Activated naive CD4-positive, alpha-beta T cell treated with anti-CD3 and anti-CD28 coated beads, Interleukin-2, amount 50 U/mL, for 24 hours (primary cell): Measurements from ENCODE around the gene EIF2S2.

Source experiments
- H3K27ac Mint-ChIP-seq: one replicate; pipeline ENCODE4 v1.8.0; 2021; ENCODE audit warnings: mild to moderate bottlenecking, mixed read lengths
- H3K27me3 Mint-ChIP-seq: one replicate; pipeline ENCODE4 v1.8.0; 2021; ENCODE audit warnings: mixed read lengths
- H3K36me3 Mint-ChIP-seq: one replicate; pipeline ENCODE4 v1.8.0; 2021; ENCODE audit warnings: mixed read lengths
- H3K4me1 Mint-ChIP-seq: one replicate; pipeline ENCODE4 v1.8.0; 2021; ENCODE audit warnings: mixed read lengths
- H3K4me3 Mint-ChIP-seq: one replicate; pipeline ENCODE4 v1.8.0; 2021; ENCODE audit warnings: mild to moderate bottlenecking, mixed read lengths
- H3K9me3 Mint-ChIP-seq: one replicate; pipeline ENCODE4 v1.8.0; 2021; ENCODE audit warnings: mixed read lengths

EIF2S2 gene

DNA sequence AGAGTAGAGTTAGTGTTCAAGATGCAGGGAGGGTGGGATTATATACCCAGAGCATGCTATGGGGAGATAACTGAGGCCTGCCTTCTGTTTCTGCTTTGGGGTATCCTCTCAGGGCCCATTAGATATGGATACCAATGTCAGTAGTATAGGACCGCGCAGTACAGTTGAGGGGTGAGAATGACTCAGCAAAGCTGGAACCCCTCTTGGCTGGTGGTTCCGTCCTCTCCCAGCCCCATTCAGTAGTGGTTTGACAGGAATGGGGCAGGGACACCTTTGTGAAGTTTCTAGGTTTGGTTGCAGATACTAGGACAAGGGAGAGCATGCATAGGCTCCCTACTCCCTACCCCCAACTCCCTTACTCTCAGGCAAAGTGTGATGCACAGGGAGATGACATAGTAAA, 47.8 kb downstream of the EIF2S2 start:
- Mint-ChIP-seq H3K4me3 (no peak overlapping the region), H3K4me1 (peaks cover 76% of the 10 kb centered on the region), H3K9me3 (no peaks in the 10 kb centered on the region)

DNA sequence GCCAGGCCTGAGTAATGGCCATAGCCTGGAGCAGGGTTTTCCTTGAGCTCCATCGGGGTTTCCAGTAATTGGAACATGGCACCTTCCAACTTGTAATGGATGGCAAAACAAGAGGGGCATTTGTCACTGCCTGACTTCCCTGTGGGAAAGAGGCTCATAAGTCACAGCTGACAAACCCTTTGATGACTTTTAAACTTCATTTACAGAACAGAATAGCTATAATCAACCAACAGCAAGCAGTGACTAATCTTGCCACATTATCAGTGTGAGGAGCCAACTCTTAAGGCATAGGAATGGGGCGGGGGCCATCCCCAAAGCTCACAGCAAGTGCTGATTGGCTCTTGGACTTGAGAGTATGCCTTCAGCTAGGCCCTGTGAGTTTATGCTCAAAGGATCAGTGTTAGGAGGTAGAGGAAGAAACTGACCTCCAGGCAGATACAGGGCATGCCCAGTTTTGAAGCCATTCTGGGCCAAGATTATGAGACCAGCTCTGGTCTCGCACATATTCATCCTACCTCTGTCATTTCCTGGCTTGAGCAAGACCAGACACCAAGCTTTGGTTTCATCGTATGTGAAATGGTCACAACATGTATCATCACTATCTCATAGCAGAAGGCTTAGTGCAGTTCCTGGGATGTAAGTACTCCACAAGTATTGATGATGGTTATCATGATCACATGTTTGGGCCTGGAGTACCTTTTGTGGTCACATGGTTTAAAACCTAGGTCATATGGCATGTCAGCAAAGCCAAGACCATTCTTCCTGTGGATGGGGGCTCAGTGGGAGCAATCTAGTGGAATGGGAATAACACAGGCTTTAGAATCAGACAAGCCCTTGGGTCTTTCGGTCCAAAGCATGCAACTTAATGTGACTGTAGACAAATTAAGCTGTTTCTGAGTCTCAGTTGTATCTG, 49.2 kb downstream of the EIF2S2 start:
- Mint-ChIP-seq H3K9me3 (no peaks in the 10 kb centered on the region), H3K27me3 (no peaks in the 10 kb centered on the region), H3K4me1 (peaks cover 76% of the 10 kb centered on the region), H3K27ac (peak overlapping the region; percentile 20), H3K36me3 (no peaks in the 10 kb centered on the region), H3K4me3 (no peak overlapping the region)

More for the DNA sequence above, 47.8 kb downstream of the EIF2S2 start:
- H3K27me3 Mint-ChIP-seq = no peaks in the 10 kb centered on the region
- peak overlapping the region; percentile 76 for H3K27ac Mint-ChIP-seq
- H3K36me3 Mint-ChIP-seq = no peaks in the 10 kb centered on the region

DNA sequence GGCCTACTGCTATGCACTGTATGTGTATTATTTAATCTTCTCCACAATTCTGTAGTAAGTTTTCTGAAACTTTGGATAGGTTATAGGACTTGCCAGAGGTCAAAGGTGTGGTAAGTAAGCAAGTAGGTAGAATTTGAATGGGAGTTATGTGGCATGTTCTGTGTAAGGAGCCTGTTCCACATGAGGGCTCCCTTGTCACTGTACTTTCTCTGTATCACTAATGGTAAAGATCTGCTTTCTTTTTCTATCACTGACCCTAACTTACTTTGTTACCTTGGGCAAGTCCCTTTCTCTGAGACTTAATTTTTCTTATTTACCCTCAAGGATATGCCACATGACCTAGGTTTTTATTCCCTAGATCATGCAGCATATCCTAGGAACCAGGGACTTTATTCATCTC, 50.3 kb downstream of the EIF2S2 start:
- H3K36me3 Mint-ChIP-seq = no peaks in the 10 kb centered on the region
- peak overlapping the region; percentile 36 for H3K27ac Mint-ChIP-seq
- H3K4me3 Mint-ChIP-seq = no peak overlapping the region
- peaks cover 81% of the 10 kb centered on the region for H3K4me1 Mint-ChIP-seq
- H3K9me3 Mint-ChIP-seq = no peaks in the 10 kb centered on the region
- no peaks in the 10 kb centered on the region for H3K27me3 Mint-ChIP-seq

DNA sequence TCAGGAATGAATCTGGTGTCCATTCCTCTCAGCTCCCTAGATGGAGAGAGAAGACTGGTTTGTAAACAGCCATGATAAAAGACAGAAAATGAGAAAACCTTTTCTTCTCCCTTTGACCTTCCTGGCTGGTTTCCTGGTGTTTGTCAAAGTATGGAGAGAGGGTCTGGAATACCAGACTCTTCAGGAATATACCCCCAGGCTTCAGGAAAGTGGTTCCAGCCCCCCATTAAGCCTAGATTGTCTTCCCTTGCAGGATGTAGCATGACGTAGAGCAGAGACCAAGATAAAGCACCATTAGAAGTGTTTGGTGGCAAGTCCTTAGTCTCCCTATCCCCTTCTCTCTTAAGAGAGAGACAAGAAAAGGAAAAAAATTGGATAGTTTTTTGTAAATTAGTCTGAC, 51.1 kb downstream of the EIF2S2 start:
- H3K9me3 Mint-ChIP-seq = no peaks in the 10 kb centered on the region
- H3K27ac Mint-ChIP-seq = peak overlapping the region; percentile 33
- peaks cover 89% of the 10 kb centered on the region for H3K4me1 Mint-ChIP-seq
- no peaks in the 10 kb centered on the region for H3K27me3 Mint-ChIP-seq
- H3K36me3 Mint-ChIP-seq = peaks cover 2% of the 10 kb centered on the region
- no peak overlapping the region for H3K4me3 Mint-ChIP-seq

DNA sequence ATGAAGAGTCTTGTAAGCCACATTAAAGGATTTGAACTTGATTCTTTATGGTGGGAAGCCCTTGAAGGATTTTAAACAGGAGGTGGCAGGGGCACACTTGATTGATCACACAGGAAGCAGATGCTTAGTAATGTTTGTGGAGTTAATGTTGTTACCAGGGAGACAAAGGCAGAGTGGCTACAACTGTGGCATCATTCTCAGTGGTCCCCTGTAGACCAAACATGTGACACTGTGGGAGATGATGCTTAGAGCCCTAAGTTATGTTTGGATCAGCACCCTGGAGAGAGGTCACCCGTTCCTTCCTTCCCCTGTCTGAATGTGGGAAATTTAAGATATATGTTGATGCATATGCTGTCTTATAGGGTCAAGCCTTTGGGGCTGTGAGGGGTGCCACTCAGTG, 53.2 kb downstream of the EIF2S2 start:
- H3K27ac Mint-ChIP-seq = peak overlapping the region; percentile 4
- peaks cover 91% of the 10 kb centered on the region for H3K4me1 Mint-ChIP-seq
- H3K27me3 Mint-ChIP-seq = no peaks in the 10 kb centered on the region
- no peaks in the 10 kb centered on the region for H3K9me3 Mint-ChIP-seq
- no peak overlapping the region for H3K4me3 Mint-ChIP-seq
- H3K36me3 Mint-ChIP-seq = peaks cover 2% of the 10 kb centered on the region

DNA sequence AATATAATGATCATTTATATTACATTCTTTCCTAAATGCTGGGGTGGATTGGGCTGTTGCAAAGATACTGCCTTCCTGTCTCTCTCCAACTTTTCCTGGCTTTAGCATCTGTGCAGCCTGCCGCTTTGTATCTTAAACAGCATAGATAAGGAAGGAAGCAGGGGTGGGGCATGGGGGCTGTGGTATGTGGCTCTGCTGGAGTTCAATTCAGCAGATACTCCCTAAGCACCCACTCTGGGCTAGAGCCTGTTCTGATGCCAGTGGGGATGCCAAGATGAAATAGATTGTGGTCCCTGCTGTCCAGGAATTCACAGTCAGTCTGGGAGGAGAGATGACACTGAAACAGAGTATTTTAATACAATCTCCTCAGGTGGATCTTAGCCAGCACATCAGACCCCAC, 56.8 kb downstream of the EIF2S2 start:
- H3K4me3 Mint-ChIP-seq = no peak overlapping the region
- no peak overlapping the region for H3K27ac Mint-ChIP-seq
- H3K27me3 Mint-ChIP-seq = no peaks in the 10 kb centered on the region
- no peaks in the 10 kb centered on the region for H3K9me3 Mint-ChIP-seq
- peaks cover 2% of the 10 kb centered on the region for H3K36me3 Mint-ChIP-seq
- peaks cover 95% of the 10 kb centered on the region for H3K4me1 Mint-ChIP-seq

DNA sequence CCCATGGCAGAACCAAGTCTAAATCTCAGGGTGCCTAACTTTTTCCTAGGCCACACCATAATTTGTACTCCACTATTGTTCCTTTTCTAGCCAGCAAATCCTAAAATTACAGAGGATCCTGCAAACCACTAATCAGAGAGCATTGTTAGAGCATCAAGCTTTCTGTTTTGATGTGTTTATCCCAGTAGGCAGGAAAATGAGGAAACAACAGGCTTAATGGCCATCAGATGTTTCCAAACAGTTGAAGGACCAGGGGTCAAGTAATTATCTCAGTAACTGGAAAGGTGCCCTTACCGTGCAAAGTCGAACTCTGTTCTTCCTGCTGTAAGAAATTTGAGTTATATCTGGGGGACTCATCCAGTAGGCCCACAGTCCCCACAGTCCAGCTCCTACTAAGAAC, 59.6 kb downstream of the EIF2S2 start:
- Mint-ChIP-seq H3K36me3 (peaks cover 3% of the 10 kb centered on the region), H3K4me3 (no peak overlapping the region), H3K27ac (peak overlapping the region; percentile 48), H3K9me3 (no peaks in the 10 kb centered on the region), H3K27me3 (no peaks in the 10 kb centered on the region), H3K4me1 (peaks cover 96% of the 10 kb centered on the region)

DNA sequence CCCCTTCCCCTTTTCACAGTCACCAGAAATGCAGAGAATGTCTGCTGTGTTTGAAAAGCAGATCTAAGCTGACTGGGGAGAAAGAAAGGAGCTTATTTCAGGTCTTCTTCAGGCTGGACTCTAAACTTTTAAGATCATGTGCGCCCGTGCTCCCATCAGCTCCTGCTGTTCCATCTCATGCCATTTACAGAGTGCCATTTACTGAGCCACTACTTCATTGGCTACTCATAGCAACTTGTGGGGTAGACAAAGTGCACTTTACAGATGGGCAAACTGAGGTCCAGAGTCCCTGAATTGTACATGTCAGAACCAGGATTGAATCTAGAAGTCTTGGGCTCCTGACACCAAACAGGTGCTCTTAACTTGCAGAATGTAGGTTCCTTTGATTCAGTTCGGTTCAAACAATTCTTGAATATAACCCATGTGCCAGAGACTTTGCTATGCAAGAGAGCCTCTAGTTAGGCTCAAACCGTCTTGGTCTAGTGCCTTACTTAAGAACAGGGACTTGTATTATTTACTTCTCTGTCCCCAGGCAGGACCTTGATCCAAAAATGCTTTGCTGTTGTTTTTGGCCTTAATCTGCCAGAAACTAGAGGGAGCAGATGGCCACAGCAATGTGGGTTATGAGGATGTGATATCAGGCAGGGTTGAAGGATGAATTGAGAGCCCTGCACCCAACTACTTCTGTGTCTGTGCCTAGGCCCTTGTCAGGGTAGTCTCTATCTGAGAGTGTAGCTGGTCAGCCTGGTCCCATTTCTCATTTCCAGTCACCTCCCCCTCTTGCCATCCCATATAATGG, 61.9 kb downstream of the EIF2S2 start:
- Mint-ChIP-seq H3K36me3 (peaks cover 1% of the 10 kb centered on the region), H3K4me3 (no peak overlapping the region), H3K27ac (peak overlapping the region; percentile 56), H3K27me3 (no peaks in the 10 kb centered on the region), H3K9me3 (no peaks in the 10 kb centered on the region), H3K4me1 (peaks cover 98% of the 10 kb centered on the region)

DNA sequence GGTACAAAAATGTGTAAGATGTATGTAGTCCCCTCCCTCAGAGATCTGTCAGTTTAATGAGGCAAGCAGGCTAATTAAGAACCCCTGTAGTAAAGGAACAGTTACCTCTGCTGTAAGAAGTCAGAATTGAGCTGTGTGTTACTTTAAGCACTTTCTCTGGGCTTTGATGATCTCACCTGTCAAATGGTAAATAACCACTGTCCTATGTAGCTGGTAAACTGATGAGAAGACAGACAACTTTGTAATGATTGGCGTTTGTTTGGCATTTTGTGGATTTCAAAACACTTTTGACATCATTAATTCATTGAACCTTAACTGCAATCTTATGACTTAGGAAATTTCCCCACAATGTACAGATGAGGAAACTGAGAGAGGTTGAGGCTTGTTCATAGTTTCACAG, 62.7 kb downstream of the EIF2S2 start:
- no peaks in the 10 kb centered on the region for H3K9me3 Mint-ChIP-seq
- peaks cover 94% of the 10 kb centered on the region for H3K4me1 Mint-ChIP-seq
- peaks cover 1% of the 10 kb centered on the region for H3K36me3 Mint-ChIP-seq
- peak overlapping the region; percentile 48 for H3K27ac Mint-ChIP-seq
- H3K4me3 Mint-ChIP-seq = no peak overlapping the region
- H3K27me3 Mint-ChIP-seq = no peaks in the 10 kb centered on the region

DNA sequence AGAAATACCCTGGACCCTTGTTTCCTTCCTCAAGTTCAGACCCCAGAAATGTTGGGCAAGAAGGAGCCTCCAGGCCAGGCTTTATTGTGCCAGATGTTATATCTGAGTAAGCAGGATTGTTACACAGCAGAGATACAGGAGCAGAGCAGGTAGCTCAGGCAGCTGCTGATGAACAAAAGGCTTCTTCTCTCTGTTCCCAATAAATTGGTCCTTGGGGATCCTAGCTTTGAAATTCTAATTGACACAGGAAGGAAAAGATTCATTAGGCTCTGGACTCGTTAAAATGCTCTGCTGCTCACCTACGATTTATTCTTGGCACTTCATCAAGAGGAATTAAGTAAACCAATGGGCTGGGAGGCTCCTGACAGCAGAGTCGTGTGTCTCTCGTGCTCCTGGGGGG, 64.1 kb downstream of the EIF2S2 start:
- H3K9me3 Mint-ChIP-seq = no peaks in the 10 kb centered on the region
- peaks cover 91% of the 10 kb centered on the region for H3K4me1 Mint-ChIP-seq
- no peak overlapping the region for H3K27ac Mint-ChIP-seq
- peaks cover 1% of the 10 kb centered on the region for H3K36me3 Mint-ChIP-seq
- H3K27me3 Mint-ChIP-seq = no peaks in the 10 kb centered on the region
- H3K4me3 Mint-ChIP-seq = no peak overlapping the region

DNA sequence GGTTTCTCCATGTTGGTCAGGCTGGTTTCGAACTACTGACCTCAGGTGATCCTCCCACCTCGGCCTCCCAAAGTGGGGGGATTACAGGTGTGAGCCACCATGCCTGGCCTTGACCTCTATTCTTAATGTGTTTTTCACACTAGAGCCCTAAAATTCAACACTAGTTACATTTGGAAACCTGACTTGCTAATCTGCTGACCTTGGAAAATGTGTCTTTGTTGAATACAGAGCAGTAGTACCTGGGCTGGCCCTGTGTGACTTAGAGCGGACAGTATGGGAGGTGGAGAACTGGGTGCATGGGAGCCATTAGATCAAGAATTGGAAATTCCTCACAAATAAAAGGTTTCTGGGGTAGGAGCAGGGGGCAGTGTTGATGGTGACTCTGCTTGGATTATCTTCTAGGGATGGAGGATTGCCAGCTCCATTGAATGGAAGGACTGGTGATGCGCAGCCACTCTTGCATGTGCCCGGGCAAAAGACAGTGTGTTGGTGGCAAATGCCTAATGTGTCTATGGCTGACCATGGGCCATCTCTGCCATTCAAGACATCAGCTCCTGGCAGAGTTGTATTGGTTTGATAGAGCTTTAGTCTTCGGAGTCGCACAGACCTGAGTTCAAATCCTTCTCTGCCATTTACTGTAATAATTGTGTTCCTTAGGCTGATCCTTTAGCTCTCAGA, 64.9 kb downstream of the EIF2S2 start:
- Mint-ChIP-seq H3K36me3 (peaks cover 1% of the 10 kb centered on the region), H3K9me3 (no peaks in the 10 kb centered on the region), H3K4me3 (no peak overlapping the region), H3K27ac (no peak overlapping the region), H3K27me3 (no peaks in the 10 kb centered on the region), H3K4me1 (peaks cover 91% of the 10 kb centered on the region)

DNA sequence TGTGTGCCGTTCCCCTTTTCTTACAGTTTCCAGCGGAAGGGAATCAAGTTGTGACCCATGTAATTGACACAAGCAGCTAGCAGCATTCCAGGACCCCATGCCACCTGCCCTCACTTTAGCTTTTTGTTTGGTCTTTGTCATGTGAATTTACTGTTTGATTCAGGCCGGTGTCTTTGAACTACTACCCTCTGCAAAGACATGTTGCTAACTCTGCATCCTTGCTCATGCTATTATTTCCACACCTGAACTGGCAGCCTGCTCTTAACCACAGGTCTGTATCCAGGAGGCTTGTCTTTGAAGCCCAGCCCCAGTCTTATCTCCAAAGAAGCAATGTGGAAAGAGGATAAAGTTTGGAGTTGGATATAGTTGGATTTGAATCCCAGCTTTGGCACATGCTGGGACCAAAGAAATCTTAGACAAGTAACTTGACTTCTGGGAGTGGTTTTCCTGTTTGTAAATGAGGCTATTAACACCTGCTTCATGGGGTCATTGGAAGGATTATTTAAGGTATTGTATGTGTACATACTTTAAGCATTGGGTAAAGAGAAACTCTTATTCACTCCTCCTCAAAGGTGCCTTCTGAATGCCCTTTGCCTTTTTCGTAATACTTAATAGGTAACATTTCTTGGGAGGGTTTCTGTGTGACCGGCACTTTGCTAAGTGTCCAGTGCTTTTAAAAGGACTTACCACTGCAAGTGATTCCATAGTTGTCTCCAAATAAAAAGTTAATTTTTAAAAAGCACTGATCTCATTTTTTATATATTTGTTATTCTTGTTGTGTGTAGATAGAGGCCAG, 65.9 kb downstream of the EIF2S2 start:
- Mint-ChIP-seq H3K27me3 (no peaks in the 10 kb centered on the region), H3K36me3 (peaks cover 1% of the 10 kb centered on the region), H3K4me3 (no peak overlapping the region), H3K27ac (no peak overlapping the region), H3K9me3 (no peaks in the 10 kb centered on the region), H3K4me1 (peaks cover 91% of the 10 kb centered on the region)

DNA sequence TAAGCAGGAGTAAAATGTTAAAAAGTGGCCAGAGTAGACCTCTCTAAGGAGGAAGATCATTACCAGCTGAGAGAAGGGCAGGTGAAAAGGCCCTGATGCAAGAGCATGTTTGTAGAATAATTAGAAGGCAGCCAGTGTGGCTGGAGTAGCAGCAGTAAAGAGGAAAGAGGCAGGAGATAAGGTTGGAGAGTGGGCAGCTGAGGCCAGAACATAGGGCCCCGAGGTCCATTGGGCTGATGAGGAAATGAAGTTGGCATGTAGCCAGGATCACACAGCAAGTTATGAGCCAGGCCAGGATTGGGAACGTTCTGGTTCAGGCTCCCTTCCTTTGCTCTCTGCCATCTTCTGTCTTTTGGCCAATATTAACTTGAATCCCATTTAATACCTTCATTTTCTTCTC, 66.7 kb downstream of the EIF2S2 start:
- Mint-ChIP-seq H3K27me3 (no peaks in the 10 kb centered on the region), H3K9me3 (no peaks in the 10 kb centered on the region), H3K4me3 (no peak overlapping the region), H3K4me1 (peaks cover 91% of the 10 kb centered on the region), H3K27ac (peak overlapping the region; percentile 36), H3K36me3 (peaks cover 1% of the 10 kb centered on the region)

DNA sequence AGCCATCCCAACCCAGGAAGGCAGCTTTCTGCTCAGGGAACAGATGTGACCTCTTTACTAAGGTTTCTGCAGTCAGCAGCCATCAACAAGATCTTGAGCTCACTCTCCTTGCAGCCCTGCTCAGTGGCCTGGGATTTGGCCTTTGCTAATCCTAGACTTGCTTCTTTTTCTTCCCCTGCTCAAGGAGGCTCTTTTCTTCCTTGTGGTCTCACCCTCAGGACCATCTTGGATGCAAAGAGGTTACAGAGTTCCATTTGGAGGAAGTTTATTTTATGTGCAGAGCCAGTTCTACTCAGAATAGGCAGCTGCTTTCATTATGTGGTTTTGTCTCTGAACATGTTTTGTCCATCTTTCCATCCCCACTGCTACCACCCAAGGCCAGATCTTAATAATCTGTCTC, 69.0 kb downstream of the EIF2S2 start:
- Mint-ChIP-seq H3K4me3 (no peak overlapping the region), H3K36me3 (no peaks in the 10 kb centered on the region), H3K4me1 (peaks cover 92% of the 10 kb centered on the region), H3K9me3 (no peaks in the 10 kb centered on the region), H3K27ac (peak overlapping the region; percentile 87), H3K27me3 (no peaks in the 10 kb centered on the region)

DNA sequence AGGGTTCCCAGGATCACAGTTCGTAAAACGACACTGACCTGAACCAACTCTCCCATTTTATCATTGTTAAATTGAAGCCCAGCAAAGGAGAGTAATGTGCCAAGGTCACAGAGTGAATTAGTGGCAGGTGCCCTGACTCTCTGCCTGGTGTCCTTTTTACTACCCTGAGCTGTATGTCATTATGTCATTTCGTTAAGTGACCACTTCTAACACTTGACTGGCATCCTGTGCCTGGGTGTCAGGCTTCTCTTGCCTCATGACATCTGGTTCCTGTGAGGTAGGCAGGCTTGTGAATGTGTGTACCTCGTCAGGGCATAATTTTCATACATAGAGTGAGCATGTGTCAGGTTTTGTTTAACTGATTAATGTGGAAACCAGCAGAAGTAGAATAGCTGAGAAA, 69.8 kb downstream of the EIF2S2 start:
- H3K36me3 Mint-ChIP-seq = no peaks in the 10 kb centered on the region
- no peaks in the 10 kb centered on the region for H3K9me3 Mint-ChIP-seq
- peak overlapping the region; percentile 55 for H3K27ac Mint-ChIP-seq
- H3K27me3 Mint-ChIP-seq = no peaks in the 10 kb centered on the region
- H3K4me3 Mint-ChIP-seq = no peak overlapping the region
- H3K4me1 Mint-ChIP-seq = peaks cover 92% of the 10 kb centered on the region
